Upper lobe of left lung (tissue), 6 donors: ENCODE data around the gene PARP12. TPM values are rescaled to one million over a fixed set of nuclear protein-coding genes. Genes with fewer than 3 reads are reported as not detected.

Experiments used
- ATAC-seq, 2 donors: fragments of 200-7000 bp; cut with Tn5 transposase; one replicate each; pipeline ENCODE4 v1.9.1; 2022; ENCODE audit warnings: mild to moderate bottlenecking in 2 of 2, moderate library complexity in 2 of 2; ENCODE audit not compliant: low FRiP score in 2 of 2
- DNase-seq, 2 donors: peaks; one replicate each; pipeline ENCODE4 v3.0.0-alpha.2; 2019 to 2020
- H3K27ac ChIP-seq, 4 donors: fragments of 200-600 bp; sonication (generic); one replicate each; pipeline ENCODE4 v1.5.1; 2016 to 2019
- H3K27me3 ChIP-seq, 4 donors: fragments of 200-600 bp; sonication (generic); one replicate each; pipeline ENCODE4 v1.5.1; 2017 to 2019
- H3K36me3 ChIP-seq, 4 donors: fragments of 200-600 bp; sonication (generic); one replicate each; pipeline ENCODE4 v1.5.1; 2016 to 2019
- H3K4me1 ChIP-seq, 4 donors: fragments of 200-600 bp; sonication (generic); one replicate each; pipeline ENCODE4 v1.5.1; 2018 to 2019
- H3K4me3 ChIP-seq, 4 donors: fragments of 200-600 bp; sonication (generic); one replicate each; pipeline ENCODE4 v1.5.1; 2017 to 2019; ENCODE audit warnings: mild to moderate bottlenecking in 2 of 4, moderate library complexity in 1 of 4
- H3K9me3 ChIP-seq, 4 donors: fragments of 200-600 bp; sonication (generic); one replicate each; pipeline ENCODE4 v1.5.1; 2018 to 2019
- EP300 ChIP-seq, 4 donors: sonication (generic); formaldehyde crosslinking; IDR thresholded peaks; one replicate each; pipeline ENCODE4 v1.5.1; 2017; ENCODE audit warnings: antibody characterized with exemption in 4 of 4, control low read depth in 2 of 4
- POLR2A ChIP-seq, 4 donors: fragments of 450-650 bp; IDR thresholded peaks; one replicate each; pipeline ENCODE4 v1.5.1; 2016 to 2017; ENCODE audit warnings: antibody characterized with exemption in 4 of 4, mild to moderate bottlenecking in 2 of 4
- POLR2AphosphoS5 ChIP-seq, 2 donors: sonication (generic); formaldehyde crosslinking; IDR thresholded peaks; one replicate each; pipeline ENCODE4 v1.5.1; 2017; ENCODE audit warnings: antibody characterized with exemption in 2 of 2
- WGBS, 2 donors: methylation state at CpG; one replicate each; pipeline ENCODE4 v1.1.5; 2017 to 2018; 5-methylcytosine and 5-hydroxymethylcytosine counted together
- total RNA-seq, 6 donors: library from RNA; depleted of rRNA in 4 of 6; stranded (reverse); fragments of >200 nt in 4 of 6; gene quantifications; one replicate each; pipeline versions ENCODE4 v1.1.0 to v1.2.1, GENCODE V29; 2016 to 2021
- TF ChIP-seq, protein P1 (sequence below), 6 experiments: fragments of 450-650 bp in 4 of 6; fragments of 200-600 bp in 2 of 6; sonication (generic) in 2 of 6; IDR thresholded peaks; one replicate each; pipeline ENCODE4 v1.5.1; 2016 to 2019; ENCODE audit warnings: antibody characterized with exemption in 6 of 6
- donor health status: DM: no; HTN: no; CAD: no; lungs with moderate emphysema.
- donor health status: DM: no; HTN: yes; CAD: no; lungs with severe emphysema.

The PARP12 gene
- total RNA-seq, 6 donors from 2014 or later, result 74.8 to 151 (median 100) TPM

- no peaks in the 10 kb centered on the region for H3K4me1 ChIP-seq
- no peak for DNase-seq
- H3K9me3 ChIP-seq, result no peaks in the 10 kb centered on the region
- WGBS, 2 donors, result 75 to 82% methylated on average over 7 to 9 of the region's 9 CpGs
- H3K27me3 ChIP-seq, result no peaks in the 10 kb centered on the region
- no peak for ATAC-seq
- peaks cover 2 to 28% (median 15%) of the 10 kb centered on the region in 4 donors for H3K36me3 ChIP-seq
- no peak for TF ChIP-seq POLR2AphosphoS5 (IDR thresholded peaks at IDR 0.05)
- H3K4me3 ChIP-seq, result no peak overlapping the region
- H3K27ac ChIP-seq, result no peak overlapping the region
Observed at GRCh38 chr7:140018125-140019043, 44.4 kb downstream of the PARP12 start.

- 82% methylated on average over 15 of the region's 15 CpGs; no CpG with 5 or more reads in 1 of the 2 donors for WGBS, 2 donors
- H3K4me1 ChIP-seq, result no peaks in the 10 kb centered on the region
- TF ChIP-seq, protein P1, sequence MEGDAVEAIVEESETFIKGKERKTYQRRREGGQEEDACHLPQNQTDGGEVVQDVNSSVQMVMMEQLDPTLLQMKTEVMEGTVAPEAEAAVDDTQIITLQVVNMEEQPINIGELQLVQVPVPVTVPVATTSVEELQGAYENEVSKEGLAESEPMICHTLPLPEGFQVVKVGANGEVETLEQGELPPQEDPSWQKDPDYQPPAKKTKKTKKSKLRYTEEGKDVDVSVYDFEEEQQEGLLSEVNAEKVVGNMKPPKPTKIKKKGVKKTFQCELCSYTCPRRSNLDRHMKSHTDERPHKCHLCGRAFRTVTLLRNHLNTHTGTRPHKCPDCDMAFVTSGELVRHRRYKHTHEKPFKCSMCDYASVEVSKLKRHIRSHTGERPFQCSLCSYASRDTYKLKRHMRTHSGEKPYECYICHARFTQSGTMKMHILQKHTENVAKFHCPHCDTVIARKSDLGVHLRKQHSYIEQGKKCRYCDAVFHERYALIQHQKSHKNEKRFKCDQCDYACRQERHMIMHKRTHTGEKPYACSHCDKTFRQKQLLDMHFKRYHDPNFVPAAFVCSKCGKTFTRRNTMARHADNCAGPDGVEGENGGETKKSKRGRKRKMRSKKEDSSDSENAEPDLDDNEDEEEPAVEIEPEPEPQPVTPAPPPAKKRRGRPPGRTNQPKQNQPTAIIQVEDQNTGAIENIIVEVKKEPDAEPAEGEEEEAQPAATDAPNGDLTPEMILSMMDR (IDR thresholded peaks at IDR 0.05), result no peak
- H3K27me3 ChIP-seq, result no peaks in the 10 kb centered on the region
- no peak overlapping the region for H3K27ac ChIP-seq
- H3K9me3 ChIP-seq, result no peaks in the 10 kb centered on the region
- DNase-seq (peak in 1 of 2 donors; percentile 77), ATAC-seq (no peak)
- peaks cover 0 to 20% (median 8%) of the 10 kb centered on the region in 4 donors for H3K36me3 ChIP-seq
- H3K4me3 ChIP-seq, result no peak overlapping the region
Observed at GRCh38 chr7:140017543-140017942, 45.2 kb downstream of the PARP12 start.

GRCh38 chr7:140017034-140017433 lies 45.7 kb downstream of the PARP12 start:
- no peaks in the 10 kb centered on the region for H3K27me3 ChIP-seq
- H3K36me3 ChIP-seq, result peaks cover 0 to 15% (median 5%) of the 10 kb centered on the region in 4 donors
- H3K4me1 ChIP-seq, result no peaks in the 10 kb centered on the region
- peak in 1 of 2 donors; percentile 45 for DNase-seq
- 91% methylated on average over 4 to 7 of the region's 7 CpGs for WGBS, 2 donors
- ATAC-seq, result no peak
- no peak overlapping the region for H3K4me3 ChIP-seq
- no peak overlapping the region for H3K27ac ChIP-seq
- H3K9me3 ChIP-seq, result no peaks in the 10 kb centered on the region
- TF ChIP-seq POLR2AphosphoS5 (IDR thresholded peaks at IDR 0.05) (no peak), EP300 (IDR thresholded peaks at IDR 0.05) (no peak), POLR2A (IDR thresholded peaks at IDR 0.05) (no peak)
- TF ChIP-seq, protein P1 (IDR thresholded peaks at IDR 0.05), result no peak

- Histone ChIP-seq H3K4me1 (no peaks in the 10 kb centered on the region), H3K27me3 (no peaks in the 10 kb centered on the region), H3K27ac (no peak overlapping the region), H3K36me3 (peaks cover 0 to 13% (median 5%) of the 10 kb centered on the region in 4 donors), H3K4me3 (no peak overlapping the region), H3K9me3 (no peaks in the 10 kb centered on the region)
- ATAC-seq, result no peak
- WGBS, 2 donors, result 86 to 87% methylated on average over 9 of the region's 9 CpGs
- TF ChIP-seq, protein P1 (IDR thresholded peaks at IDR 0.05), result no peak
- TF ChIP-seq POLR2AphosphoS5 (IDR thresholded peaks at IDR 0.05) (no peak), POLR2A (IDR thresholded peaks at IDR 0.05) (no peak), EP300 (IDR thresholded peaks at IDR 0.05) (no peak)
- no peak for DNase-seq
Observed at GRCh38 chr7:140016540-140016939, 46.2 kb downstream of the PARP12 start.

DNA sequence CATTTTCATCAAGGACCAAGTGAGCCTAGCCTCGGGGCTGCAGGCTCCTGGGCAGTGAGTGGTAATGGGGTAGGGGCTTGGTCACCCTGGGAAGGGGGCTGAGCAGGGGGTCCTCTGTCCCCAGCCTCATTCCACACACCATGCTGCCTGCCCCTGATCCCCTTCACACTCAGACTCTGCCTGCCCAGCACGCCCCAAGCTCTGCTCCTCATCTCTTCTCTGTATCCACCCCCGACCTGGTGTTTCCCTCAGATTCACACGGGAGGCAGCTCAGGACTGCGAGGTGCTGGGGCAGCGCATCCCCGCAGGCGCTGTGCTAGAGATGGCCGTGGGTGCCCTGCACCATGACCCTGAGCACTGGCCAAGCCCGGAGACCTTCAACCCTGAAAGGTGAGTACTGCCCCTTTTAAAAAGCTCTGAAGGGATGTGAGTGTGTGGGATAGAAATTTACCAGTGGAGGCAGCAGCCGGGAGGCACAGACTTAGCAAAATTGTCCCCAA lies 47.2 kb downstream of the PARP12 start:
- no peak for DNase-seq
- H3K27ac ChIP-seq, result no peak overlapping the region
- no peaks in the 10 kb centered on the region for H3K9me3 ChIP-seq
- H3K4me1 ChIP-seq, result no peaks in the 10 kb centered on the region
- TF ChIP-seq POLR2AphosphoS5 (IDR thresholded peaks at IDR 0.05), result no peak
- TF ChIP-seq, protein P1 (IDR thresholded peaks at IDR 0.05), result no peak
- no peak for TF ChIP-seq POLR2A (IDR thresholded peaks at IDR 0.05)
- ATAC-seq, result no peak
- WGBS, 2 donors, result 90 to 96% methylated on average over 10 of the region's 11 CpGs
- no peak overlapping the region for H3K4me3 ChIP-seq
- H3K27me3 ChIP-seq, result no peaks in the 10 kb centered on the region
- peaks cover 0 to 10% (median 3%) of the 10 kb centered on the region in 4 donors for H3K36me3 ChIP-seq
